ENCODE measurements around the gene RBCK1.
"Not testable (repeated sequence)": the region's sequence is repeated elsewhere in the genome, so short reads cannot be mapped to it uniquely, and the experiment has no call there.

RBCK1 gene

GRCh38 chr20:381581-382290 lies 26.4 kb upstream of the RBCK1 start:
- peak overlapping the region; percentile 97 for H3K27ac ChIP-seq
- no peak for TF ChIP-seq ZFX (IDR thresholded peaks at IDR 0.05)
- TF ChIP-seq, protein P1, sequence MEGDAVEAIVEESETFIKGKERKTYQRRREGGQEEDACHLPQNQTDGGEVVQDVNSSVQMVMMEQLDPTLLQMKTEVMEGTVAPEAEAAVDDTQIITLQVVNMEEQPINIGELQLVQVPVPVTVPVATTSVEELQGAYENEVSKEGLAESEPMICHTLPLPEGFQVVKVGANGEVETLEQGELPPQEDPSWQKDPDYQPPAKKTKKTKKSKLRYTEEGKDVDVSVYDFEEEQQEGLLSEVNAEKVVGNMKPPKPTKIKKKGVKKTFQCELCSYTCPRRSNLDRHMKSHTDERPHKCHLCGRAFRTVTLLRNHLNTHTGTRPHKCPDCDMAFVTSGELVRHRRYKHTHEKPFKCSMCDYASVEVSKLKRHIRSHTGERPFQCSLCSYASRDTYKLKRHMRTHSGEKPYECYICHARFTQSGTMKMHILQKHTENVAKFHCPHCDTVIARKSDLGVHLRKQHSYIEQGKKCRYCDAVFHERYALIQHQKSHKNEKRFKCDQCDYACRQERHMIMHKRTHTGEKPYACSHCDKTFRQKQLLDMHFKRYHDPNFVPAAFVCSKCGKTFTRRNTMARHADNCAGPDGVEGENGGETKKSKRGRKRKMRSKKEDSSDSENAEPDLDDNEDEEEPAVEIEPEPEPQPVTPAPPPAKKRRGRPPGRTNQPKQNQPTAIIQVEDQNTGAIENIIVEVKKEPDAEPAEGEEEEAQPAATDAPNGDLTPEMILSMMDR (conservative IDR thresholded peaks at IDR 0.05): no peak

- peak overlapping the region; percentile 97 for H3K27ac ChIP-seq
- TF ChIP-seq ZFX (IDR thresholded peaks at IDR 0.05): no peak
- TF ChIP-seq, protein P1 (conservative IDR thresholded peaks at IDR 0.05): no peak
Measured at GRCh38 chr20:382291-383115, 25.6 kb upstream of the RBCK1 start.

GRCh38 chr20:383889-384288 lies 24.2 kb upstream of the RBCK1 start:
- TF ChIP-seq, protein P1 (conservative IDR thresholded peaks at IDR 0.05): no peak
- TF ChIP-seq ZFX (IDR thresholded peaks at IDR 0.05): no peak
- H3K27ac ChIP-seq: no peak overlapping the region

- no peak overlapping the region for H3K27ac ChIP-seq
- TF ChIP-seq, protein P1 (conservative IDR thresholded peaks at IDR 0.05): no peak
- no peak for TF ChIP-seq ZFX (IDR thresholded peaks at IDR 0.05)
Measured at GRCh38 chr20:384723-385122, 23.4 kb upstream of the RBCK1 start.

DNA sequence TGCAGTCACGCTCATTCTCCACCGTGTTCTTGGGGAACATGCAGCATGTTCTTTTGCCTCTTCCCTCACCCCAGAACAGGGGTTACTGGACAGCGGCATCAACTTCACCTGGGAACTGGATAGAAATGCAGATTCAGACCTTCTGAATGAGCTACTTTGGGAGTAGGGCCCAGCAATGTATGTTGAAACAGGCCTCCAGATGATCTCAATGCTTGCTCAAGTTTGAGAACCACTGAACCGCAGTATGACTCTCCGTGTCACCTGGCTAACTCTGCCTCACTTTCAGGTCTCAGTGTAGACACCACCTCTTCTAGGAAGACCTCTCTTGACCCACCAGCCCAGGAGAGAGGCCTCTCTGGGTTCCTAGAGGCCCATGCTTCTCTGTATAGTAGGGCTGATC lies 22.7 kb upstream of the RBCK1 start:
- no peak for TF ChIP-seq ZFX (IDR thresholded peaks at IDR 0.05)
- no peak overlapping the region for H3K27ac ChIP-seq

DNA sequence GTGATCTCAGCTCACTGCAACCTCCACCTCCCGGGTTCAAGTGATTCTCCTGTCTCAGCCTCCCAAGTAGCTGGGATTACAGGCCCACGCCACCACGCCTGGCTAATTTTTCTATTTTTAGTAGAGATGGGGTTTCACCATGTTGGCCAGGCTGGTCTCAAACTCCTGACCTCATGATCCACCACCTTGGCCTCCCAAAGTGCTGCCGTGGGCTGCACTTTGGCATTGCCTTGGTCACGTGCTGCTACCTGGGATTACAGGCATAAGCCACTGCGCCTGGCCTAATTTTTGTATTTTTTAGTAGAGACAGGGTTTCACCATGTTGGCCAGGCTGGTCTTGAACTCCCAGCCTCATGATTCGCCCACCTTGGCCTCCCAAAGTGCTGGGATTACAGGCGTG lies 21.5 kb upstream of the RBCK1 start:
- H3K27ac ChIP-seq: not testable (repeated sequence)

DNA sequence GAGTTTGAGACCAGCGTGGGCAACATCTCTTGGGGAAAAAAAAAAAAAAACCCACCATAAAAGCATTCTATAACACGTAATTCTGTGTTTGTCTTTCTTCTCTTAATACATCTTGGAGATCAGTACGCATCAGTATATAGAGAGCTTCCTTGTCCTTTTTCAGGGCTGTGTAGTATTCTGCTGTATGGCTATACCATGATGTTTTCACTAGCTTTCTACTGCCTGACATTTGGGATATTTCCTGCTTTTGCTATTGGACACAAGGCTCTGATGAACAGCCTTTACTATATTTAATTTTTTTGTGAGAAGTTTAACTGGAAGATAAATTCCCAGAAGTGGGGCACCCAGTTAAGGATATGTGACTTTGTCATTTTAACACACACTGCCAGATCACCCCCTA lies 20.6 kb upstream of the RBCK1 start:
- no peak overlapping the region for H3K27ac ChIP-seq
- TF ChIP-seq ZFX (IDR thresholded peaks at IDR 0.05): no peak
- TF ChIP-seq, protein P1 (conservative IDR thresholded peaks at IDR 0.05): no peak

DNA sequence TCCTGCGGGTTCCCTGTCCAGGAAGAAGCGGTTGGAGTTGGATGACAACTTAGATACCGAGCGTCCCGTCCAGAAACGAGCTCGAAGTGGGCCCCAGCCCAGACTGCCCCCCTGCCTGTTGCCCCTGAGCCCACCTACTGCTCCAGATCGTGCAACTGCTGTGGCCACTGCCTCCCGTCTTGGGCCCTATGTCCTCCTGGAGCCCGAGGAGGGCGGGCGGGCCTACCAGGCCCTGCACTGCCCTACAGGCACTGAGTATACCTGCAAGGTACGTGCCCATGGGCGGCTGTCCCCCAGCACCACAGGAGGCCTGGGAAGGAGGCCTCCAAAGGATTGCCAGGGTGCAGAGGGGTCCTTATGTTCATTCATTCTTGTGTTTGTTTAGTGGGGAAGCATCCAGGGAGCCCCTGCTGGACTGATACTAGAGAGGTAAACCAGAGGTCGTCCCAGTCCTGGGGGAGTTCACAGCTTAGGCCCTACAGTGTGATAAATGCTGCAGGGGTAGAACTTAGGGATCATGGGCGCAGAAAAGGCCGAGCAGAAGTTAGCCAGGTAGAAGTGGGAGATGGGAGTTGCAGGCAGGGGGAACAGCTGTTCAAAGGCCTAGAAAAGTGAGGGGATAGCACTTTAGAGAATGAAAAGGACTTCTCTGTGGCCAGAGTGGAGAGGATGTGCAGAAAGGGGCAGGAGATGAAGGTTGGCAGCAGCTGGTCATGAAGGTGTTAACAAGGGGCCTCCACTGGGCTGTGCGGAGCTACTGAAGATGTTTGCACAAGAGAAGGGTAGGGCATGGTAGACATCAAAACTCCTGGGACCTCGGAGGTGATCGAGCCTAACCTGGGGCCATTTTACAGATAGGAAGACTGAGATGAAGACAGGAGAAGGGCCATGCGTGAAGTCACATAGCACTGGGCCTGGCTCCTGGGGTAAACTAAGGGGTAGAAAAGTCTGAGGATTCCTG lies 19.8 kb upstream of the RBCK1 start:
- H3K27ac ChIP-seq: no peak overlapping the region
- no peak for TF ChIP-seq ZFX (IDR thresholded peaks at IDR 0.05)
- TF ChIP-seq, protein P1 (conservative IDR thresholded peaks at IDR 0.05): no peak
